Trophoblast cell (in vitro differentiated cells and primary cell): ENCODE data around the gene TLX3.

ENCODE experiments used
- DNase-seq, 2 donors: peaks; one replicate each; pipeline ENCODE4 v3.0.0-alpha.2; 2016
- H2AFZ ChIP-seq: 2 replicates; pipeline ENCODE4 v1.6.1; 2013; ENCODE audit warnings: low read length, moderate library complexity, mild to moderate bottlenecking; ENCODE audit not compliant: insufficient read depth, poor library complexity
- H2AK5ac ChIP-seq: 2 replicates; pipeline ENCODE4 v1.6.1; 2013; ENCODE audit warnings: mild to moderate bottlenecking, low read length
- H2BK120ac ChIP-seq: 2 replicates; pipeline ENCODE4 v1.6.1; 2013; ENCODE audit warnings: low read length, mild to moderate bottlenecking, moderate library complexity; ENCODE audit not compliant: insufficient read depth, poor library complexity
- H2BK12ac ChIP-seq: 2 replicates; pipeline ENCODE4 v1.6.1; 2013; ENCODE audit warnings: mild to moderate bottlenecking, low read length, moderate library complexity
- H2BK5ac ChIP-seq: 2 replicates; pipeline ENCODE4 v1.6.1; 2013; ENCODE audit warnings: low read length, low read depth, moderate library complexity, mild to moderate bottlenecking; ENCODE audit not compliant: poor library complexity
- H3K14ac ChIP-seq: 2 replicates; pipeline ENCODE4 v1.6.1; 2013; ENCODE audit warnings: mild to moderate bottlenecking, low read length
- H3K18ac ChIP-seq: 2 replicates; pipeline ENCODE4 v1.6.1; 2013; ENCODE audit warnings: mild to moderate bottlenecking, low read length
- H3K23ac ChIP-seq: 2 replicates; pipeline ENCODE4 v1.6.1; 2013; ENCODE audit warnings: low read length
- H3K27ac ChIP-seq: 2 replicates; pipeline ENCODE4 v1.5.1; 2013; ENCODE audit warnings: low read depth, mild to moderate bottlenecking, inconsistent platforms, low read length, moderate library complexity
- H3K27me3 ChIP-seq: 2 replicates; pipeline ENCODE4 v1.6.1; 2013; ENCODE audit warnings: inconsistent platforms, mild to moderate bottlenecking, low read length, moderate library complexity; ENCODE audit not compliant: insufficient read depth
- H3K36me3 ChIP-seq, 2 experiments: 1 replicate in 1 of 2; 2 replicates in 1 of 2; pipeline ENCODE4 v1.6.1; 2013; ENCODE audit warnings: low read length in 2 of 2, mild to moderate bottlenecking in 2 of 2, moderate library complexity in 1 of 2; ENCODE audit not compliant: insufficient read depth in 2 of 2, control insufficient read depth in 1 of 2
- H3K4ac ChIP-seq: 2 replicates; pipeline ENCODE4 v1.6.1; 2013; ENCODE audit warnings: low read depth, mild to moderate bottlenecking, low read length, moderate library complexity
- H3K4me1 ChIP-seq, 2 experiments: 1 replicate in 1 of 2; 2 replicates in 1 of 2; pipeline ENCODE4 v1.6.1; 2013; ENCODE audit warnings: low read length in 2 of 2, mild to moderate bottlenecking in 2 of 2, moderate library complexity in 1 of 2; ENCODE audit not compliant: insufficient read depth in 2 of 2, control insufficient read depth in 1 of 2
- H3K4me2 ChIP-seq: 2 replicates; pipeline ENCODE4 v1.6.1; 2013; ENCODE audit warnings: inconsistent platforms, mild to moderate bottlenecking, low read length, moderate library complexity
- H3K4me3 ChIP-seq: 2 replicates; pipeline ENCODE4 v1.5.1; 2013; ENCODE audit warnings: mild to moderate bottlenecking, low read depth, low read length, inconsistent platforms
- H3K79me1 ChIP-seq: one replicate; pipeline ENCODE4 v1.6.1; 2013; ENCODE audit warnings: low read length
- H3K79me2 ChIP-seq: 2 replicates; pipeline ENCODE4 v1.6.1; 2013; ENCODE audit warnings: low read length, mild to moderate bottlenecking; ENCODE audit not compliant: control insufficient read depth, insufficient read depth, poor library complexity
- H3K9ac ChIP-seq: 2 replicates; pipeline ENCODE4 v1.6.1; 2013; ENCODE audit warnings: mild to moderate bottlenecking, low read length
- H3K9me3 ChIP-seq: 2 replicates; pipeline ENCODE4 v1.6.1; 2013; ENCODE audit warnings: low read depth, mild to moderate bottlenecking, control low read depth, inconsistent platforms, low read length; ENCODE audit not compliant: insufficient read depth
- H4K12ac ChIP-seq: 2 replicates; pipeline ENCODE4 v1.6.1; 2013; ENCODE audit warnings: low read depth, mild to moderate bottlenecking, low read length, moderate library complexity
- H4K8ac ChIP-seq: 2 replicates; pipeline ENCODE4 v1.6.1; 2013; ENCODE audit warnings: low read depth, mild to moderate bottlenecking, low read length, moderate library complexity
- H4K91ac ChIP-seq: one replicate; pipeline ENCODE4 v1.6.1; 2013; ENCODE audit warnings: low read depth, mild to moderate bottlenecking, low read length, moderate library complexity
- WGBS: extraction: QIAGEN DNeasy Blood & Tissue Kit; methylation state at CpG from one replicate; pipeline ENCODE4 v1.1.7; 2013; ENCODE audit warnings: missing lambda C conversion rate; ENCODE audit not compliant: insufficient read length, insufficient coverage; ENCODE audit errors: extremely low coverage; 5-methylcytosine and 5-hydroxymethylcytosine counted together

TLX3 gene

DNA sequence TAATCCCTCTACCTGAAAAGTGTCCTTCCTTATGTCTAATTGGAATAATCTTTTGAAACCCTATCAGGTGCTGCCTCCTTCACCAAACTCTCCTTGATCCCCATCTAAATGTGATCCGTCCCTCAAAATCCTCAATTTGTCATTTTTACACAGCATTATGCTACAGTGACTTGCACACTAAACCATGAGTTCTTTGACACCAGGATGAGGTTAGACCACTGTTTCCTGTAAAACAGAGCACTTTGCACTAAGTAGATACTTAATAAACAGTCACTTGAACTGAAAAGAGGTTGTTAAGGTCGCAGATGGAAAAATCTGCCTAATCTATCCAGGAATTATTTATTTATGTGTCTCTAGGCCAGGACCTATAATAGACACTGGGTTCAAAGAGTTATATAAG, 44.2 kb upstream of the TLX3 start:
- no peak overlapping the region for H2BK12ac ChIP-seq
- no peak overlapping the region for H4K91ac ChIP-seq
- no peaks in the 10 kb centered on the region for H3K9me3 ChIP-seq
- WGBS: no CpG with 5 or more reads among the region's 2 CpGs
- no peak overlapping the region for H3K9ac ChIP-seq
- no peak overlapping the region for H3K4ac ChIP-seq
- H3K4me1 ChIP-seq: no peaks in the 10 kb centered on the region
- no peaks in the 10 kb centered on the region for H3K36me3 ChIP-seq
- H4K12ac ChIP-seq: no peak overlapping the region
- H2AK5ac ChIP-seq: no peak overlapping the region
- H3K27ac ChIP-seq: no peak overlapping the region
- H3K79me1 ChIP-seq: no peaks in the 10 kb centered on the region
- DNase-seq: no peak
- no peak overlapping the region for H3K4me2 ChIP-seq
- no peak overlapping the region for H3K18ac ChIP-seq
- H3K79me2 ChIP-seq: no peaks in the 10 kb centered on the region
- H3K27me3 ChIP-seq: no peaks in the 10 kb centered on the region
- H2AFZ ChIP-seq: no peak overlapping the region
- no peak overlapping the region for H2BK120ac ChIP-seq
- H2BK5ac ChIP-seq: no peak overlapping the region
- H3K14ac ChIP-seq: no peak overlapping the region
- no peak overlapping the region for H3K4me3 ChIP-seq
- H4K8ac ChIP-seq: no peak overlapping the region
- H3K23ac ChIP-seq: no peak overlapping the region

- no peak overlapping the region for H4K8ac ChIP-seq
- no peaks in the 10 kb centered on the region for H3K79me2 ChIP-seq
- H2BK120ac ChIP-seq: no peak overlapping the region
- H3K4me3 ChIP-seq: no peak overlapping the region
- no peak overlapping the region for H2BK12ac ChIP-seq
- H3K9ac ChIP-seq: no peak overlapping the region
- no peaks in the 10 kb centered on the region for H3K36me3 ChIP-seq
- DNase-seq: peak in 1 of 2 donors; percentile 17
- no peak overlapping the region for H2BK5ac ChIP-seq
- H3K9me3 ChIP-seq: no peaks in the 10 kb centered on the region
- H2AFZ ChIP-seq: no peak overlapping the region
- no peaks in the 10 kb centered on the region for H3K79me1 ChIP-seq
- H4K12ac ChIP-seq: no peak overlapping the region
- no peak overlapping the region for H3K14ac ChIP-seq
- H4K91ac ChIP-seq: no peak overlapping the region
- no peaks in the 10 kb centered on the region for H3K27me3 ChIP-seq
- no peak overlapping the region for H3K4ac ChIP-seq
- no peak overlapping the region for H3K18ac ChIP-seq
- no peaks in the 10 kb centered on the region for H3K4me1 ChIP-seq
- H3K4me2 ChIP-seq: no peak overlapping the region
- no peak overlapping the region for H2AK5ac ChIP-seq
- no peak overlapping the region for H3K27ac ChIP-seq
- no peak overlapping the region for H3K23ac ChIP-seq
- no CpG with 5 or more reads among the region's 7 CpGs for WGBS
These were observed 40.1 kb upstream of the TLX3 start for GRCh38 chr5:171268700-171269620.

GRCh38 chr5:171269717-171270116, 39.3 kb upstream of the TLX3 start:
- H3K27ac ChIP-seq: no peak overlapping the region
- H2AFZ ChIP-seq: no peak overlapping the region
- DNase-seq: peak in 1 of 2 donors; percentile 55
- no peak overlapping the region for H4K91ac ChIP-seq
- no peak overlapping the region for H2BK120ac ChIP-seq
- H3K4me1 ChIP-seq: no peaks in the 10 kb centered on the region
- no CpG with 5 or more reads among the region's 2 CpGs for WGBS
- no peak overlapping the region for H3K14ac ChIP-seq
- H3K23ac ChIP-seq: no peak overlapping the region
- no peak overlapping the region for H3K9ac ChIP-seq
- H3K4me3 ChIP-seq: no peak overlapping the region
- H3K4me2 ChIP-seq: no peak overlapping the region
- H3K79me1 ChIP-seq: no peaks in the 10 kb centered on the region
- no peak overlapping the region for H3K18ac ChIP-seq
- H4K8ac ChIP-seq: no peak overlapping the region
- H3K36me3 ChIP-seq: no peaks in the 10 kb centered on the region
- no peak overlapping the region for H2BK5ac ChIP-seq
- H3K9me3 ChIP-seq: no peaks in the 10 kb centered on the region
- H3K4ac ChIP-seq: no peak overlapping the region
- no peak overlapping the region for H2BK12ac ChIP-seq
- H2AK5ac ChIP-seq: no peak overlapping the region
- H3K79me2 ChIP-seq: no peaks in the 10 kb centered on the region
- no peak overlapping the region for H4K12ac ChIP-seq
- H3K27me3 ChIP-seq: no peaks in the 10 kb centered on the region

DNA sequence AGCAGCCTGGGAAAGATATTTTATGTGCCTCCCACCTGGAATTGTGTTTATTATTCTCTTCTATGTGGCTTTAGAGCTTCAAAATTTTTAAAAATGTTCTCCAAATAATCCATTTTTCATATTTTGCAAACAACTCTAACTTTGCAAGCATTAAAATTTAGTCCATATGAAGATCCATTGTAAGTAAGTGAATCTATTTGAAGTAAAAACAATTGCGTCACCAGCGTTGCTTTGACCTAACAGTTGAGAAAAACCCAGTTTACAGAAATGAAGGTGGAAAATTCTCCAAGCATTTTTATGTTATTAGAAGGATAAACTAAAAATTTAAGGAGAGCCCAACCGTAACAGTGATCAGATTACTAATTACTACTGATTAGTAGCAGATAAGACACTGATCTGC, 38.9 kb upstream of the TLX3 start:
- no peak overlapping the region for H2BK120ac ChIP-seq
- WGBS: no CpG with 5 or more reads among the region's 3 CpGs
- H4K12ac ChIP-seq: no peak overlapping the region
- H3K23ac ChIP-seq: no peak overlapping the region
- H4K91ac ChIP-seq: no peak overlapping the region
- H3K9me3 ChIP-seq: no peaks in the 10 kb centered on the region
- no peak overlapping the region for H2AK5ac ChIP-seq
- no peak overlapping the region for H3K18ac ChIP-seq
- no peak overlapping the region for H3K27ac ChIP-seq
- no peak overlapping the region for H4K8ac ChIP-seq
- no peak overlapping the region for H3K9ac ChIP-seq
- no peak overlapping the region for H2AFZ ChIP-seq
- H2BK5ac ChIP-seq: no peak overlapping the region
- no peak overlapping the region for H3K14ac ChIP-seq
- no peaks in the 10 kb centered on the region for H3K27me3 ChIP-seq
- no peaks in the 10 kb centered on the region for H3K79me1 ChIP-seq
- no peaks in the 10 kb centered on the region for H3K4me1 ChIP-seq
- H2BK12ac ChIP-seq: no peak overlapping the region
- H3K4ac ChIP-seq: no peak overlapping the region
- no peaks in the 10 kb centered on the region for H3K79me2 ChIP-seq
- DNase-seq: peak; percentile 11 to 73
- no peaks in the 10 kb centered on the region for H3K36me3 ChIP-seq
- no peak overlapping the region for H3K4me3 ChIP-seq
- no peak overlapping the region for H3K4me2 ChIP-seq
